Cardiac fibroblast (primary cell): ENCODE results near the gene SCFD1.

Experiments
- DNase-seq, 2 donors: peaks; one replicate each; pipeline versions ENCODE4 v3.0.0 to v3.0.0-alpha.2; 2010; ENCODE audit warnings: low read depth in 2 of 2
- H3K4me3 ChIP-seq, 2 donors: replicated peaks in 1 of 2; 1 replicate in 1 of 2; 2 replicates in 1 of 2; pipeline ENCODE4 v1.5.1; 2011; ENCODE audit warnings: low read depth in 2 of 2, low read length in 2 of 2, mild to moderate bottlenecking in 2 of 2, moderate library complexity in 1 of 2
- TF ChIP-seq, protein P1 (sequence below): IDR thresholded peaks from one replicate; pipeline ENCODE4 v1.5.1; 2011; ENCODE audit warnings: low read depth, mild to moderate bottlenecking, low read length, inconsistent platforms

SCFD1 gene

DNA sequence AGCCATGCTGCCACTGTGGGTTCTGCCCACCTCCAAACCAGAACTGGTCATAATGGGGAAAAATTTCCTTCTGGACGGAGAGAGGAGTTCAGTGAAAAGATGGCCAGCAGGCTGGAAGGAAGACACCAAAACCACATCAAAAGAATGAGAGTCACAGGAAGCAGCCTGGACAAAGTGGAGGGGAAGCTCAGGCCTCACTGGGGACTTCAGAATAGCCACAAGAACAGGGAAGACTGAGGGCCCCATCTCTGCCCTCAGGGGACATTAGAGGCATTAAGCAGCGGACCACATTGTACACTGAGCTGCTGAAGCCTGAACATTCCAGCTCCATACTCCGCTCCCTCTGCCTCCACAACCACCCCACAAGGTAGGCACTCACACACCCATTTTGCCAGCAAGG is 132.7 kb downstream of the SCFD1 start:
- TF ChIP-seq, protein P1, sequence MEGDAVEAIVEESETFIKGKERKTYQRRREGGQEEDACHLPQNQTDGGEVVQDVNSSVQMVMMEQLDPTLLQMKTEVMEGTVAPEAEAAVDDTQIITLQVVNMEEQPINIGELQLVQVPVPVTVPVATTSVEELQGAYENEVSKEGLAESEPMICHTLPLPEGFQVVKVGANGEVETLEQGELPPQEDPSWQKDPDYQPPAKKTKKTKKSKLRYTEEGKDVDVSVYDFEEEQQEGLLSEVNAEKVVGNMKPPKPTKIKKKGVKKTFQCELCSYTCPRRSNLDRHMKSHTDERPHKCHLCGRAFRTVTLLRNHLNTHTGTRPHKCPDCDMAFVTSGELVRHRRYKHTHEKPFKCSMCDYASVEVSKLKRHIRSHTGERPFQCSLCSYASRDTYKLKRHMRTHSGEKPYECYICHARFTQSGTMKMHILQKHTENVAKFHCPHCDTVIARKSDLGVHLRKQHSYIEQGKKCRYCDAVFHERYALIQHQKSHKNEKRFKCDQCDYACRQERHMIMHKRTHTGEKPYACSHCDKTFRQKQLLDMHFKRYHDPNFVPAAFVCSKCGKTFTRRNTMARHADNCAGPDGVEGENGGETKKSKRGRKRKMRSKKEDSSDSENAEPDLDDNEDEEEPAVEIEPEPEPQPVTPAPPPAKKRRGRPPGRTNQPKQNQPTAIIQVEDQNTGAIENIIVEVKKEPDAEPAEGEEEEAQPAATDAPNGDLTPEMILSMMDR: no peak
- no peak overlapping the region for H3K4me3 ChIP-seq
- no peak for DNase-seq

GRCh38 chr14:30756594-30756993 is 134.5 kb downstream of the SCFD1 start:
- DNase-seq: no peak
- TF ChIP-seq, protein P1: no peak
- H3K4me3 ChIP-seq: no peak overlapping the region

GRCh38 chr14:30757082-30757481 is 135.0 kb downstream of the SCFD1 start:
- TF ChIP-seq, protein P1: no peak
- no peak overlapping the region for H3K4me3 ChIP-seq
- no peak for DNase-seq

DNA sequence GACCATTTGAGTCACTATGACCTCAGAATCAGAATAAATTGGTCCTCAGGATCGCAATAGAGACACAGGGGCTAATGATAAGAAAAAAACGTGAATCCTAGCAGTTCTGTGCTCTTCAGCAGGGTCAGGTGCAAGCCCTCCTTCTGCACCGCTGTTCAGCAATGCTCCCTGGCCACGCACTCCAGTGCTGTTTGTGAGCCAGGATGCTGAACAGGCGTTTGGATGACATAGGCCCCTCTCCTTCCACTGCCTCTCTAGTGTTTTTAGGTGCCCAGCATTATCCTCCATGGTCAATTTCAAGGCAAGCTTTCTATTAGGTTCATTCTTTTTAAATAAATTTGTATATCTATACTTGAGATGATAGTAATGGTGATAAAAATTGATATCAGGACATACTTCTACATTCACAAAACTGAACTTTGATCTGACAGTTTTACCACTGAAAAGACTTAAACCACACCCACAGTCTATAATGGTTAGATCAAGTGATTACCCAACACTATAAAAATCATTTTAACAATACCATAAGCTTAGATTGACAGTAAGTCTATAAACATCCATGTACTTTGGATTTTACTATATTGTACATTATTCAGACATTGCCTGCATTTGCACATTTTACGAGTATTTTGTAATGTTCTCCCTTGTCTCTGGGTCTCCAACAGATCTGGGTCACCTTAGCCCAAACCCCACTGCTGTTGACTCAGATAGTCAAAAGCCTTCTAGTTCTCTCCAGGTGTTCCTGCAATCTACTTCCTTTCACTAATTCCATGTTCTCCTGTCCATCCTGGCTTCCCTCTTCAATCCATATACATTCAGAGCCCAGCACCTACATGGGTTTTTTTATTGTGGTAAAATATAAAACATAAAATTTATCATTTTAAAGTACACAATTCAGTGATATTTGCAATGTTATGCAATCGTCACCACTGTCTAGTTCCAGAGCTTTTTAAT is 137.3 kb downstream of the SCFD1 start:
- TF ChIP-seq, protein P1: no peak
- H3K4me3 ChIP-seq: no peak overlapping the region
- no peak for DNase-seq

- H3K4me3 ChIP-seq: no peak overlapping the region
- no peak for DNase-seq
- TF ChIP-seq, protein P1: no peak
Observed at GRCh38 chr14:30763891-30764290, 141.8 kb downstream of the SCFD1 start.

GRCh38 chr14:30767624-30768023 is 145.5 kb downstream of the SCFD1 start:
- no peak for DNase-seq
- no peak overlapping the region for H3K4me3 ChIP-seq
- TF ChIP-seq, protein P1: no peak

- no peak overlapping the region for H3K4me3 ChIP-seq
- TF ChIP-seq, protein P1: no peak
- DNase-seq: no peak
Observed at GRCh38 chr14:30768791-30769190, 146.7 kb downstream of the SCFD1 start.
